Kidney epithelial cell (primary cell): ENCODE data around the gene SMAP1. TPM values are rescaled to one million over a fixed set of nuclear protein-coding genes. Genes with fewer than 3 reads are reported as not detected.

Experiments
- DNase-seq: peaks from one replicate; pipeline ENCODE4 v3.0.0-alpha.2; 2010; ENCODE audit warnings: low read depth
- H3K27me3 ChIP-seq: 2 replicates; pipeline ENCODE4 v1.6.0; 2011; ENCODE audit warnings: low read length; ENCODE audit not compliant: control insufficient read depth, insufficient read depth
- H3K36me3 ChIP-seq: 2 replicates; pipeline ENCODE4 v1.5.1; 2011; ENCODE audit warnings: low read length; ENCODE audit not compliant: control insufficient read depth, insufficient read depth
- H3K4me3 ChIP-seq: 2 replicates; pipeline ENCODE4 v1.5.1; 2011; ENCODE audit warnings: low read depth, mild to moderate bottlenecking, control low read depth, low read length
- total RNA-seq: library from RNA; depleted of rRNA; stranded (reverse); fragments of >200 nt; gene quantifications from 2 replicates; pipeline ENCODE4 v1.2.3, GENCODE V29; 2015
- TF ChIP-seq, protein P1 (sequence below): IDR thresholded peaks from 2 replicates; pipeline ENCODE4 v1.5.1; 2011; ENCODE audit warnings: mild to moderate bottlenecking, moderate library complexity, low read length, control low read depth, inconsistent platforms; ENCODE audit not compliant: insufficient read depth, poor library complexity, severe bottlenecking

The SMAP1 gene
- total RNA-seq, 1 donor from 2014 or later = 27.5 TPM

DNA sequence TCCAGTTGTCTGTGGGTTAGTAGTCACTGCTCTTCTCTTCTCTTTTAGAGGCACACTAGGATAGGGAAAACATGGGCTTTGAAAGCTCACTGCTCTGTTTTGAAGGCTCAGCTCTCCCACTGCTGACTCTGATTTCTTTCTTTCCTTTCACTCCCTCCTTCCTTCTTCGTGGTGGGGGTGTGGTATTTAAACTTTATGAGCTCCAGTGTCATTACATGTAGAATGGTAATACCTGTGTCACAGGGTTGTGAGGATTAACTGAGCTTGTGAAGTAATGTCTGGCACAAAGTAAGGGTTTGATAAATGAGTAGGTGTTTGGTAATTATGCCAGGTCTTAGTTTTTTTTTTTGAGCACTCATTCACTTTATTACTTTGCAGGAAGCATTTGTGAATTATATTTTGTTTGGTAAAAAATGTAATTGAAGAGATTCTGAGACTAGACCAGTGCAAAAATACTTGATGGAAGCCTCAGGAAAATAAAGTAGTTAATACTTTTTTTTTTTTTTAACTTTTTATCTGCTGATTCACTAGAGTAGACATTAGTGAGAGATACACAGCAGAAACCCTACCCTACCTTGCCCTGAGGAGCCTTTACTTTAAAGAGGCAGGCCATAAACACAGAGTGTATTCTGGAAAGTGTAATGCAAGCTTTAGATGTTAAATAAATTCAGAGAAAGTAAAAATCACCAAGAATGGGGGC, 17.3 kb downstream of the SMAP1 start:
- Histone ChIP-seq H3K4me3 (no peak overlapping the region), H3K27me3 (no peaks in the 10 kb centered on the region), H3K36me3 (no peaks in the 10 kb centered on the region)
- DNase-seq = no peak
- TF ChIP-seq, protein P1, sequence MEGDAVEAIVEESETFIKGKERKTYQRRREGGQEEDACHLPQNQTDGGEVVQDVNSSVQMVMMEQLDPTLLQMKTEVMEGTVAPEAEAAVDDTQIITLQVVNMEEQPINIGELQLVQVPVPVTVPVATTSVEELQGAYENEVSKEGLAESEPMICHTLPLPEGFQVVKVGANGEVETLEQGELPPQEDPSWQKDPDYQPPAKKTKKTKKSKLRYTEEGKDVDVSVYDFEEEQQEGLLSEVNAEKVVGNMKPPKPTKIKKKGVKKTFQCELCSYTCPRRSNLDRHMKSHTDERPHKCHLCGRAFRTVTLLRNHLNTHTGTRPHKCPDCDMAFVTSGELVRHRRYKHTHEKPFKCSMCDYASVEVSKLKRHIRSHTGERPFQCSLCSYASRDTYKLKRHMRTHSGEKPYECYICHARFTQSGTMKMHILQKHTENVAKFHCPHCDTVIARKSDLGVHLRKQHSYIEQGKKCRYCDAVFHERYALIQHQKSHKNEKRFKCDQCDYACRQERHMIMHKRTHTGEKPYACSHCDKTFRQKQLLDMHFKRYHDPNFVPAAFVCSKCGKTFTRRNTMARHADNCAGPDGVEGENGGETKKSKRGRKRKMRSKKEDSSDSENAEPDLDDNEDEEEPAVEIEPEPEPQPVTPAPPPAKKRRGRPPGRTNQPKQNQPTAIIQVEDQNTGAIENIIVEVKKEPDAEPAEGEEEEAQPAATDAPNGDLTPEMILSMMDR = no peak

DNA sequence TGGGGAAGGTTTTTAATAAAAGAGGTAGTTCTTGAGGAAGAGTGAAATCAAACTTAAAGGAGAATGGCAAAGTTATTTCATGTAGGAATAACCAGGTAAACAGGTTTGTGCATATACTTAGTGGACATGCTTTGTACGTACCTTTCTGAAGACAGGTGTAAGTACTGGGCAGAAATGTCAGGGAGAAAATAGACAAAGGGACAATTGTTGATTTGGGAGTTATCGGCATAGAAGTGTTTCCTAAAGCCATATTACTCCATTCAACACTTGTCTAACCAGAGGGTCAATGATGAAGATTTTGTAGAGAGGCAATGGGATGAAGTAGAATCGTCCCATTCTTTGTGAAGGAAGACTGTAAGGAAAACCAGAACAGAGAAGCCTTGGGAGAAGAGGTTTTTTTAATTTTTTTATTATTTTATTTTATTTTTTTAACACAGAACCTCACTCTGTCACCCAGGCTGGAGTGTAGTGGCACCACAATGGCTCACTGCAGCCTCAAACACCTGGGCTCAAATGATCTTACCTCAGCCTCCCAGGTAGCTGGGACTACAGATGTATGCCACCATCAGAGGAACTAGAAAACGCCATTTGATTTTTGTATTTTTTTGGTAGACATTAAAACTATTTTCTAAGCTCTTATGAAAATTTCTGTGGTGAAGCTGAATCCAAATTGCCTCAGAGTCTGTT, 18.0 kb downstream of the SMAP1 start:
- DNase-seq = no peak
- Histone ChIP-seq H3K4me3 (no peak overlapping the region), H3K27me3 (no peaks in the 10 kb centered on the region), H3K36me3 (no peaks in the 10 kb centered on the region)
- TF ChIP-seq, protein P1 = no peak

DNA sequence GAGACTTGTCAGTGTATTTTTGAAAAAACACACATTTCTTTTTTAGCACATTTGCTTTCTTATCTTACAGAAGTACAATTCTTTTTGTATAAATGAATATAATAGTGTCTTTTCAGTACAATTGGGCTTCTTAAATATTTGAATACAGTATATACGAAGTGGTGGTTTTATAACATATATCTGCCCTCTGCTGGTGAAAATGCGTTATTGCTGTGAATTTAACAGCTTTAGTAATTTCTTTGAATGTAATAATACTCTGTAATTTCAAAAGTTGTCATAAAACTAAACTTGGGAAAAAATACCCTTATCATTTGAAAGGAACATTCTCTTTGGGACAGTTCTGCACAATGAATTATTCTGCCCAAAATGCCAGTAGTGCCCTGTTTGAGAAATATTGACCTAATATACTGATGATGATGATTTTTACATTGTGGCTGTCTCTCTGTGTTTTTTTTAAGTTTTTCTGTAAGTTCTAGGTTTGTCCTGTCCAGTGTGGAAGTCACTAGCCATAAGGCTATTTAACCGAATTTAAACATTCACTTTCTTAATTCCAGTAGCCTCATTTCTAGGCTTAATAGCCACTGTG, 19.0 kb downstream of the SMAP1 start:
- no peak for DNase-seq
- H3K27me3 ChIP-seq = no peaks in the 10 kb centered on the region
- TF ChIP-seq, protein P1 = peak; percentile 50
- no peak overlapping the region for H3K4me3 ChIP-seq
- H3K36me3 ChIP-seq = no peaks in the 10 kb centered on the region

DNA sequence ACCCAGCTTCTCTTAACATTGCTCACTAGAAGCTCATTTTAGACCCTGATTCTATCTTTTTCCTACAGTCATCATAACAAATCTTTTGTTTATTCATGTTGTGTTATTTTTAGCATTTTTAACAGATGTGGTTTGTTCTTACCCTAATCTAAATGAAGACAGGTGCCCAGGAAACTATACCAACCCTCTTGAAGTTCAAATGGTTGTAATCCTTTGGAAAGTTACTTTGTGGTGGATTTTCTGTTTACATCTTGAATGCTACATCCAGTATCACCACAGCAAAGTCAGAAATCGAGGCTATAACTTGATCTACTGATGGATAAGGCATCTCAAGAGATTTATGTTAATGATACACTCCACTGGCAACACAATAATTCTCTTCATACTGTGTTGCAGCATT, 26.2 kb downstream of the SMAP1 start:
- no peak overlapping the region for H3K4me3 ChIP-seq
- TF ChIP-seq, protein P1 = no peak
- no peaks in the 10 kb centered on the region for H3K27me3 ChIP-seq
- no peaks in the 10 kb centered on the region for H3K36me3 ChIP-seq
- DNase-seq = no peak

DNA sequence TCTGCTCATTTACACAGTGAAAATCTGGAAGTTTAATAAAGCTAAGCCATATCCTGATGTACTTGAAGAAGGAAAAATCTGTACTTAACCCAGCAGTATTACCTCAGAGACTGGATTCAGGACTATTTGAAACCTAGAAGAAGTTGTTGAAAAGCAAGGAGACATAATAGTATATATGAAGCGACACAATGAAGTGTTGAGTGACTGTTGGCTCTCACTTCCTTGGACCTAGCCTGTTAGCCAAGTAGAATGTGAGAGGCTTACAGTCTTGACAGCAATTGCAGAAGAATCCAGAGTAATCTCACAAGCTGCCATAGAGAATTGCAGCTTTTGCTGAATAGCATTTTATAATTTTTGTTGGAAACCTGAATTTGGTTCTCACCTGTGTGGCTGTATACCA, 26.7 kb downstream of the SMAP1 start:
- no peak for DNase-seq
- H3K4me3 ChIP-seq = no peak overlapping the region
- H3K36me3 ChIP-seq = no peaks in the 10 kb centered on the region
- no peaks in the 10 kb centered on the region for H3K27me3 ChIP-seq
- TF ChIP-seq, protein P1 = no peak
